ENCODE measurements around the gene CACNB4.

Gene CACNB4

GRCh38 chr2:151937966-151938365, 160.9 kb downstream of the CACNB4 start:
- DNase-seq (ENCODE audit: low read depth), result no peak
- no peak for TF ChIP-seq CTCF (IDR thresholded peaks at IDR 0.05; ENCODE audit: low read depth, low read length)
- no peak for TF ChIP-seq POLR2A (IDR thresholded peaks at IDR 0.05; ENCODE audit: extremely low read depth, insufficient read length)
- TF ChIP-seq MYC (IDR thresholded peaks at IDR 0.05; ENCODE audit: low read depth, low read length), result no peak
- TF ChIP-seq MAX (IDR thresholded peaks at IDR 0.05; ENCODE audit: low read depth, low read length), result no peak
- no peak overlapping the region for H3K4me3 ChIP-seq (ENCODE audit: low read depth, low read length)

- no peak for DNase-seq (ENCODE audit: low read depth)
- no peak for TF ChIP-seq CTCF (IDR thresholded peaks at IDR 0.05; ENCODE audit: low read depth, low read length)
- no peak for TF ChIP-seq POLR2A (IDR thresholded peaks at IDR 0.05; ENCODE audit: extremely low read depth, insufficient read length)
- no peak for TF ChIP-seq MYC (IDR thresholded peaks at IDR 0.05; ENCODE audit: low read depth, low read length)
- no peak for TF ChIP-seq MAX (IDR thresholded peaks at IDR 0.05; ENCODE audit: low read depth, low read length)
These were observed 162.2 kb downstream of the CACNB4 start for GRCh38 chr2:151936626-151937025.

GRCh38 chr2:151933266-151933804, 165.5 kb downstream of the CACNB4 start:
- no peak overlapping the region for H3K4me3 ChIP-seq (ENCODE audit: low read depth, low read length)
- no peak for DNase-seq (ENCODE audit: low read depth)
- TF ChIP-seq MAX (IDR thresholded peaks at IDR 0.05; ENCODE audit: low read depth, low read length) (no peak), POLR2A (IDR thresholded peaks at IDR 0.05; ENCODE audit: extremely low read depth, insufficient read length) (no peak)

More at GRCh38 chr2:151936626-151937025, 162.2 kb downstream of the CACNB4 start:
- no peak overlapping the region for H3K4me3 ChIP-seq (ENCODE audit: low read depth, low read length)

GRCh38 chr2:151931756-151932155, 167.1 kb downstream of the CACNB4 start:
- no peak for DNase-seq (ENCODE audit: low read depth)
- H3K4me3 ChIP-seq (ENCODE audit: low read depth, low read length), result no peak overlapping the region
- TF ChIP-seq MAX (IDR thresholded peaks at IDR 0.05; ENCODE audit: low read depth, low read length) (no peak), CTCF (IDR thresholded peaks at IDR 0.05; ENCODE audit: low read depth, low read length) (no peak), MYC (IDR thresholded peaks at IDR 0.05; ENCODE audit: low read depth, low read length) (no peak), POLR2A (IDR thresholded peaks at IDR 0.05; ENCODE audit: extremely low read depth, insufficient read length) (no peak)

- TF ChIP-seq MYC (IDR thresholded peaks at IDR 0.05; ENCODE audit: low read depth, low read length) (no peak), MAX (IDR thresholded peaks at IDR 0.05; ENCODE audit: low read depth, low read length) (no peak), POLR2A (IDR thresholded peaks at IDR 0.05; ENCODE audit: extremely low read depth, insufficient read length) (no peak), CTCF (IDR thresholded peaks at IDR 0.05; ENCODE audit: low read depth, low read length) (no peak)
- DNase-seq (ENCODE audit: low read depth), result no peak
- H3K4me3 ChIP-seq (ENCODE audit: low read depth, low read length), result no peak overlapping the region
These were observed 167.7 kb downstream of the CACNB4 start for GRCh38 chr2:151931030-151931611.

- TF ChIP-seq MYC (IDR thresholded peaks at IDR 0.05; ENCODE audit: low read depth, low read length), result no peak
- no peak for TF ChIP-seq CTCF (IDR thresholded peaks at IDR 0.05; ENCODE audit: low read depth, low read length)
- no peak for TF ChIP-seq POLR2A (IDR thresholded peaks at IDR 0.05; ENCODE audit: extremely low read depth, insufficient read length)
- TF ChIP-seq MAX (IDR thresholded peaks at IDR 0.05; ENCODE audit: low read depth, low read length), result no peak
- no peak overlapping the region for H3K4me3 ChIP-seq (ENCODE audit: low read depth, low read length)
- DNase-seq (ENCODE audit: low read depth), result no peak
These were observed 168.8 kb downstream of the CACNB4 start for GRCh38 chr2:151930042-151930441.

All from NB4 (cell line).